ENCODE measurements around the gene SCMH1. TPM values are rescaled to one million over a fixed set of nuclear protein-coding genes. Genes with fewer than 3 reads are reported as not detected.
A peak's percentile ranks its signal among the peaks of the same experiment; 100 is the strongest.

Gene SCMH1
- total RNA-seq, 1 donor from 2014 or later, result 51.3 TPM

DNA sequence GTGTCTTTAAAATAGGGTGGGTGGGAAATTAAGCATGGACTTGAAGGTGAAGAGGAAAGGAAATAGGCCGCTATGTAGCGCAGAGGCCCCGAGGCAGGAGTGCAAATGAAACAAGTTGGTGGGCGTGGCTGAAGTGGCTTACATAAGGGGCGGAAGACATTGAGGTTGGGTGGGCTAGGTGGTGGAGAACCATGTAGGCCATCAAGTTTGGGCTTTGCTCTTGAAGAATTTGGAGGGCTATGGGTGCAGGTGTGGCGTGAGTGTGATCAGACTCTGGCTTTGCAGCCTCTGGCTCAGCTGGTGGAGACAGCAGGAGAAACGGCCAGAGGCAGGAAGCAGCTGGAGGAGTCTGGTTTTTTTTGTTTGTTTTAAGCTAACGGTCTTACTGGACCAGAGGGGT lies 227.2 kb downstream of the SCMH1 start:
- TF ChIP-seq, protein P1, sequence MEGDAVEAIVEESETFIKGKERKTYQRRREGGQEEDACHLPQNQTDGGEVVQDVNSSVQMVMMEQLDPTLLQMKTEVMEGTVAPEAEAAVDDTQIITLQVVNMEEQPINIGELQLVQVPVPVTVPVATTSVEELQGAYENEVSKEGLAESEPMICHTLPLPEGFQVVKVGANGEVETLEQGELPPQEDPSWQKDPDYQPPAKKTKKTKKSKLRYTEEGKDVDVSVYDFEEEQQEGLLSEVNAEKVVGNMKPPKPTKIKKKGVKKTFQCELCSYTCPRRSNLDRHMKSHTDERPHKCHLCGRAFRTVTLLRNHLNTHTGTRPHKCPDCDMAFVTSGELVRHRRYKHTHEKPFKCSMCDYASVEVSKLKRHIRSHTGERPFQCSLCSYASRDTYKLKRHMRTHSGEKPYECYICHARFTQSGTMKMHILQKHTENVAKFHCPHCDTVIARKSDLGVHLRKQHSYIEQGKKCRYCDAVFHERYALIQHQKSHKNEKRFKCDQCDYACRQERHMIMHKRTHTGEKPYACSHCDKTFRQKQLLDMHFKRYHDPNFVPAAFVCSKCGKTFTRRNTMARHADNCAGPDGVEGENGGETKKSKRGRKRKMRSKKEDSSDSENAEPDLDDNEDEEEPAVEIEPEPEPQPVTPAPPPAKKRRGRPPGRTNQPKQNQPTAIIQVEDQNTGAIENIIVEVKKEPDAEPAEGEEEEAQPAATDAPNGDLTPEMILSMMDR (IDR thresholded peaks at IDR 0.05; ENCODE audit: unreplicated experiment), result no peak
- no peaks in the 10 kb centered on the region for H3K9me3 Mint-ChIP-seq (ENCODE audit: unreplicated experiment)
- H3K27me3 Mint-ChIP-seq (ENCODE audit: unreplicated experiment), result peaks cover 9% of the 10 kb centered on the region
- peak overlapping the region; percentile 82 for H3K4me3 Mint-ChIP-seq (ENCODE audit: unreplicated experiment)
- no peak for DNase-seq (ENCODE audit: low spot score)
- H3K4me1 Mint-ChIP-seq (ENCODE audit: unreplicated experiment), result peaks cover 40% of the 10 kb centered on the region
- H3K27ac Mint-ChIP-seq (ENCODE audit: unreplicated experiment), result peak overlapping the region; percentile 100
- peaks cover 32% of the 10 kb centered on the region for H3K36me3 Mint-ChIP-seq (ENCODE audit: low read depth, unreplicated experiment)

DNA sequence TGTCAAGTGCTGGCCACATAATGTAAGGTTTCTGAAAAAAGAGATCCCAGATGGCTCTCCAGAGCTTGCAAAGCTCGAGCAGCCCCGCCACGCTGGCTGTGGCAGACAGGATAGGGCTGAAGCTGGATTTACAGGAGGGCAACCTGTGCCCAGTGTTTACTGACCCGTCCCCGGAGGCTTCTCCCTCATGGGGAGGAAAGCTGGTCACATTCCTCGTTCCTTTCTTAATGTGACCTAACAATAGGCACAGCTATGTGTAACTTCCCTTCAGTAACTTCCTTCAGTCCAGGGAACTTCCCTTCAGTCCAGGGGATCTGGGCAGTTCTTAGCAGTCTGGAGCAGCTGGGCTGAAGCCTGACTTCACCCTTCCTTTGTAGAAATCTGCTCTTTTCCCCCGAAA lies 228.3 kb downstream of the SCMH1 start:
- peak; percentile 50 for DNase-seq (ENCODE audit: low spot score)
- Mint-ChIP-seq H3K4me1 (ENCODE audit: unreplicated experiment) (peaks cover 33% of the 10 kb centered on the region), H3K27me3 (ENCODE audit: unreplicated experiment) (peaks cover 6% of the 10 kb centered on the region), H3K4me3 (ENCODE audit: unreplicated experiment) (peak overlapping the region; percentile 76), H3K27ac (ENCODE audit: unreplicated experiment) (peak overlapping the region; percentile 100), H3K9me3 (ENCODE audit: unreplicated experiment) (no peaks in the 10 kb centered on the region), H3K36me3 (ENCODE audit: low read depth, unreplicated experiment) (peaks cover 25% of the 10 kb centered on the region)
- TF ChIP-seq, protein P1 (IDR thresholded peaks at IDR 0.05; ENCODE audit: unreplicated experiment), result no peak

DNA sequence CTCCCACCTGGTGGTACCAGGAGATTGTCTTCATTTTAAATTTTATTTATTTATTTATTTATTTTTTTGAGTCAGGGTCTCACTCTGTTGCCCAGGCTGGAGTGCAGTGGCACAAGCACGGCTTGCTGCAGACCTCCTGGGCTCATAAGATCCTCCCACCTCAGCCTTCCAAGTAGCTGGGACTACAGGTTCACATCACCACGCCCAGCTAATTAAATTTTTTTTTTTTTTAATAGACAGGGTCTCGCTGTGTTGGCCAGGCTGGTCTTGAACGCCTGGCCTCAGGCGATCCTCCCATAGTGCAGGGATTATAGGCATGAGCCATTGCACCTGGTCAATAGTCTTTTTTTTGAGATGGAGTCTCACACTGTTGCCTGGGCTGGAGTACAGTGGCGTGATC lies 229.1 kb downstream of the SCMH1 start:
- peaks cover 29% of the 10 kb centered on the region for H3K36me3 Mint-ChIP-seq (ENCODE audit: low read depth, unreplicated experiment)
- no peaks in the 10 kb centered on the region for H3K9me3 Mint-ChIP-seq (ENCODE audit: unreplicated experiment)
- H3K27me3 Mint-ChIP-seq (ENCODE audit: unreplicated experiment), result peaks cover 6% of the 10 kb centered on the region
- peaks cover 40% of the 10 kb centered on the region for H3K4me1 Mint-ChIP-seq (ENCODE audit: unreplicated experiment)
- H3K4me3 Mint-ChIP-seq (ENCODE audit: unreplicated experiment), result no peak overlapping the region
- no peak for DNase-seq (ENCODE audit: low spot score)
- TF ChIP-seq, protein P1 (IDR thresholded peaks at IDR 0.05; ENCODE audit: unreplicated experiment), result no peak
- peak overlapping the region; percentile 100 for H3K27ac Mint-ChIP-seq (ENCODE audit: unreplicated experiment)

DNA sequence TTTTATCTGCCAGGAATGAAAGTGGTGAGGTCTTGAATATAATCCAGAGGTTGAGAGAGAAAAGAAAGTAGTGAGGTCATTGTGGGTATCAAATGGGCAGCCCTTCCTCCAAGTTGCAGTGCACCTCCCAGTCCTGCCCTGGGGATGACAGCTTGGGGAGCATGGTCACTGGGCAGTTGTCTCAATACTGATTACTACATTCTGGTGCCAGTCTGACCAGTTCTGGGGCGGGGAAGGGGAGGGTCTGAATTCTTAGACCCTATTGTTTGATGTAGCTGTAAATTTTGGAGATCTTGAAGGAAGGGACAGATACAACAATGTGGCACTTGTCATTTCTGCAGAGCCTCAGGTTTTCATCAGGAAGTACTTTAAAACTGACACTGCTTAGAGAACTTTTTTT lies 231.8 kb downstream of the SCMH1 start:
- DNase-seq (ENCODE audit: low spot score), result no peak

DNA sequence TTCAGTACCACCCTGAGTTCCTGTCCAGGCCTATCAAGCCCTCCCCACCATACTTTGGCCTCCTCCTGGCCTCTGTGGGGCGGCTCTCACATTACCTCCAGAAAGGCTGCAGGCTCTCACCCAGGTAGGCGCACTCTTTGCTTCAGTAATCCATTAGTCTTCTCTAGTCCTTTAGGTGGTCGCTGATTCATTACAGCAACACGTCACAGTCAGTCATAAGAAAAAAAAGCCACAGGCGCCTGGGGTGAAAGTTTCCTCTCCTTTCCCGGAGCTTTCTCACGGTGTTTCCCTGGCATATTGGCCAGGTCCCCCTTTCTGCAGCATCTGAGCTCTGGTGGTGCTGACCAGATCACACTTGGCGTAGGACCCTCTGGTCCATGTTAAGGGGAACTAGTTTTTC lies 232.6 kb downstream of the SCMH1 start:
- Mint-ChIP-seq H3K27me3 (ENCODE audit: unreplicated experiment) (peaks cover 6% of the 10 kb centered on the region), H3K4me3 (ENCODE audit: unreplicated experiment) (no peak overlapping the region), H3K27ac (ENCODE audit: unreplicated experiment) (no peak overlapping the region), H3K36me3 (ENCODE audit: low read depth, unreplicated experiment) (peaks cover 35% of the 10 kb centered on the region), H3K9me3 (ENCODE audit: unreplicated experiment) (no peaks in the 10 kb centered on the region), H3K4me1 (ENCODE audit: unreplicated experiment) (peaks cover 29% of the 10 kb centered on the region)
- TF ChIP-seq, protein P1 (IDR thresholded peaks at IDR 0.05; ENCODE audit: unreplicated experiment), result no peak
- no peak for DNase-seq (ENCODE audit: low spot score)

More for the DNA sequence above, 231.8 kb downstream of the SCMH1 start:
- Mint-ChIP-seq H3K36me3 (ENCODE audit: low read depth, unreplicated experiment) (peaks cover 41% of the 10 kb centered on the region), H3K27ac (ENCODE audit: unreplicated experiment) (peak overlapping the region; percentile 33), H3K27me3 (ENCODE audit: unreplicated experiment) (peaks cover 6% of the 10 kb centered on the region), H3K9me3 (ENCODE audit: unreplicated experiment) (no peaks in the 10 kb centered on the region), H3K4me3 (ENCODE audit: unreplicated experiment) (peak overlapping the region; percentile 16), H3K4me1 (ENCODE audit: unreplicated experiment) (peaks cover 38% of the 10 kb centered on the region)
- TF ChIP-seq, protein P1 (IDR thresholded peaks at IDR 0.05; ENCODE audit: unreplicated experiment), result no peak

All from endothelial cell (in vitro differentiated cells).